OCI-LY1 (cell line): ENCODE measurements around the gene FRMD5.

ENCODE experiments used
- EZH2 ChIP-seq: fragments of 200-600 bp; sonication (generic), shearing (Covaris generic); IDR thresholded peaks from 2 replicates; pipeline ENCODE4 v1.8.0; 2017; ENCODE audit warnings: borderline replicate concordance, mixed run types, mild to moderate bottlenecking, antibody characterized with exemption, low read length, moderate library complexity, mixed read lengths
- TF ChIP-seq, protein P1 (sequence below): fragments of 200-600 bp; sonication (generic), shearing (Covaris generic); IDR thresholded peaks from 2 replicates; pipeline ENCODE4 v1.5.1; 2017; ENCODE audit warnings: mild to moderate bottlenecking, antibody characterized with exemption, low read length, moderate library complexity, mixed read lengths

DNA sequence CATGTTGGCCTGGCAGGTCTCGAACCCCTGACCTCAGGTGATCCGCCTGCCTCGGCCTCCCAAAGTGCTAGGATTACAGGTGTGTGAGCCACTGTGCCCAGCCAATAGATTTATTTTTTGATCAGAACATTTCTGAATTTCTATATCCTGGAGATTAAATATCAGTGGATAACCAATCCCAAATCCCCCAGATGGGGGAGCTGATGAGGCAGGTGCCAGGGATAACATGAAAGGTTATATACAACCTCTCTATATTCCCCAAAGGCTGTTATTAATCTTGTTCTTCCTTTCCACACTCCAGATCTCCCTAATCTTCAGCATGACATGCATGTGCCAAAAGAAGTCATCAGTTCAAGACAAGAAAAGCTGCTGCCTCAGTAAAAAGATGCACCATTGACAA, 256.0 kb downstream of the FRMD5 start:
- no peak for TF ChIP-seq EZH2
- TF ChIP-seq, protein P1, sequence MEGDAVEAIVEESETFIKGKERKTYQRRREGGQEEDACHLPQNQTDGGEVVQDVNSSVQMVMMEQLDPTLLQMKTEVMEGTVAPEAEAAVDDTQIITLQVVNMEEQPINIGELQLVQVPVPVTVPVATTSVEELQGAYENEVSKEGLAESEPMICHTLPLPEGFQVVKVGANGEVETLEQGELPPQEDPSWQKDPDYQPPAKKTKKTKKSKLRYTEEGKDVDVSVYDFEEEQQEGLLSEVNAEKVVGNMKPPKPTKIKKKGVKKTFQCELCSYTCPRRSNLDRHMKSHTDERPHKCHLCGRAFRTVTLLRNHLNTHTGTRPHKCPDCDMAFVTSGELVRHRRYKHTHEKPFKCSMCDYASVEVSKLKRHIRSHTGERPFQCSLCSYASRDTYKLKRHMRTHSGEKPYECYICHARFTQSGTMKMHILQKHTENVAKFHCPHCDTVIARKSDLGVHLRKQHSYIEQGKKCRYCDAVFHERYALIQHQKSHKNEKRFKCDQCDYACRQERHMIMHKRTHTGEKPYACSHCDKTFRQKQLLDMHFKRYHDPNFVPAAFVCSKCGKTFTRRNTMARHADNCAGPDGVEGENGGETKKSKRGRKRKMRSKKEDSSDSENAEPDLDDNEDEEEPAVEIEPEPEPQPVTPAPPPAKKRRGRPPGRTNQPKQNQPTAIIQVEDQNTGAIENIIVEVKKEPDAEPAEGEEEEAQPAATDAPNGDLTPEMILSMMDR, result peak; percentile 19; the same call in 1 of the 2 replicates
